GM18511 (cell line): ENCODE measurements around the gene SIGLEC7.
"Not testable (repeated sequence)": the region's sequence is repeated elsewhere in the genome, so short reads cannot be mapped to it uniquely, and the experiment has no call there.

Experiments used
- ATAC-seq: cut with Tn5 transposase; IDR thresholded peaks from one replicate; pipeline ENCODE4 v1.9.1; 2021; ENCODE audit warnings: mild to moderate bottlenecking, moderate library complexity; ENCODE audit not compliant: unreplicated experiment

SIGLEC7 gene

GRCh38 chr19:51166846-51167490, 24.9 kb downstream of the SIGLEC7 start:
- ATAC-seq = peak; percentile 67

- no peak for ATAC-seq
Observed at GRCh38 chr19:51168564-51169282, 26.6 kb downstream of the SIGLEC7 start.

GRCh38 chr19:51169283-51169918, 27.3 kb downstream of the SIGLEC7 start:
- not testable (repeated sequence) for ATAC-seq

GRCh38 chr19:51172223-51172622, 30.1 kb downstream of the SIGLEC7 start:
- ATAC-seq = no peak

GRCh38 chr19:51173681-51174080, 31.6 kb downstream of the SIGLEC7 start:
- no peak for ATAC-seq

- no peak for ATAC-seq
Observed at GRCh38 chr19:51179256-51179655, 37.2 kb downstream of the SIGLEC7 start.

GRCh38 chr19:51181377-51181912, 39.3 kb downstream of the SIGLEC7 start:
- no peak for ATAC-seq

- ATAC-seq = no peak
Observed at GRCh38 chr19:51181913-51182419, 39.9 kb downstream of the SIGLEC7 start.

GRCh38 chr19:51183629-51184028, 41.5 kb downstream of the SIGLEC7 start:
- no peak for ATAC-seq

- no peak for ATAC-seq
Observed at GRCh38 chr19:51185069-51185867, 43.2 kb downstream of the SIGLEC7 start.

GRCh38 chr19:51185868-51186215, 43.7 kb downstream of the SIGLEC7 start:
- ATAC-seq = no peak

GRCh38 chr19:51186323-51186722, 44.2 kb downstream of the SIGLEC7 start:
- no peak for ATAC-seq

- ATAC-seq = no peak
Observed at GRCh38 chr19:51187395-51188226, 45.5 kb downstream of the SIGLEC7 start.

- ATAC-seq = no peak
Observed at GRCh38 chr19:51188227-51188559, 46.1 kb downstream of the SIGLEC7 start.

GRCh38 chr19:51192689-51193088, 50.6 kb downstream of the SIGLEC7 start:
- no peak for ATAC-seq

GRCh38 chr19:51194527-51195315, 52.6 kb downstream of the SIGLEC7 start:
- ATAC-seq = no peak

GRCh38 chr19:51195316-51195586, 53.1 kb downstream of the SIGLEC7 start:
- ATAC-seq = no peak

- ATAC-seq = no peak
Observed at GRCh38 chr19:51195616-51196015, 53.5 kb downstream of the SIGLEC7 start.

- no peak for ATAC-seq
Observed at GRCh38 chr19:51196181-51196580, 54.1 kb downstream of the SIGLEC7 start.

GRCh38 chr19:51198641-51199040, 56.5 kb downstream of the SIGLEC7 start:
- ATAC-seq = no peak
